Cerebellar cortex (tissue), 1 donor: ENCODE data around the gene ANKRD30B.
"Not testable (repeated sequence)": the region's sequence is repeated elsewhere in the genome, so short reads cannot be mapped to it uniquely, and the experiment has no call there.

Experiments
- DNase-seq: peaks from one replicate; pipeline ENCODE4 v3.0.0-alpha.2; 2015; ENCODE audit warnings: low spot score

ANKRD30B gene

GRCh38 chr18:14851533-14851932 lies 103.6 kb downstream of the ANKRD30B start:
- DNase-seq, result not testable (repeated sequence)

DNA sequence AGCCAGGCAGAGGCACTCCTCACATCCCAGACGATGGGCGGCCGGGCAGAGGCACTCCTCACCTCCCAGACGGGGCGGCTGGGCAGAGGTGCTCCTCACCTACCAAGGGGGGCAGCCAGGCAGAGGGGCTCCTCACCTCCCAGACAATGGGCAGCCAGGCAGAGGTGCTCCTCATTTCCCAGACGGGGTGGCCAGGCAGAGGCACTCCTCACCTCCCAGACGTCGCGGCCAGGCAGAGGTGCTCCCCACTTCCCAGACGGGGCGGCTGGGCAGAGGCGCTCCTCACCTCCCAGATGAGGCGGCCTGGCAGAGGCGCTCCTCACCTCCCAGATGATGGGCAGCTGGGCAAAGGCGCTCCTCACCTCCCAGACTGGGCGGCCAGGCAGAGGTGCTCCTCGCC lies 107.7 kb downstream of the ANKRD30B start:
- not testable (repeated sequence) for DNase-seq

- not testable (repeated sequence) for DNase-seq
Observed at GRCh38 chr18:14856256-14856655, 108.3 kb downstream of the ANKRD30B start.

DNA sequence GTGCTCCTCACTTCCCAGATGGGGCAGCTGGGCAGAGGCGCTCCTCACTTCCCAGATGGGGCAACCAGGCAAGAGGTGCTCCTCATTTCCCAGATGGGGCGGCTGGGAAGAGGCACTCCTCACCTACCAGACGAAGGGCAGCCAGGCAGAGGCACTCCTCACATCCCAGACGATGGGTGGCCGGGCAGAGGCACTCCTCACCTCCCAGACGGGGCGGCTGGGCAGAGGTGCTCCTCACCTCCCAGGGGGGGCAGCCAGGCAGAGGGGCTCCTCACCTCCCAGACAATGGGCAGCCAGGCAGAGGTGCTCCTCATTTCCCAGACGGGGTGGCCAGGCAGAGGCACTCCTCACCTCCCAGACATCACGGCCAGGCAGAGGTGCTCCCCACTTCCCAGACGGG lies 110.5 kb downstream of the ANKRD30B start:
- not testable (repeated sequence) for DNase-seq

GRCh38 chr18:14859995-14860394 lies 112.0 kb downstream of the ANKRD30B start:
- not testable (repeated sequence) for DNase-seq

DNA sequence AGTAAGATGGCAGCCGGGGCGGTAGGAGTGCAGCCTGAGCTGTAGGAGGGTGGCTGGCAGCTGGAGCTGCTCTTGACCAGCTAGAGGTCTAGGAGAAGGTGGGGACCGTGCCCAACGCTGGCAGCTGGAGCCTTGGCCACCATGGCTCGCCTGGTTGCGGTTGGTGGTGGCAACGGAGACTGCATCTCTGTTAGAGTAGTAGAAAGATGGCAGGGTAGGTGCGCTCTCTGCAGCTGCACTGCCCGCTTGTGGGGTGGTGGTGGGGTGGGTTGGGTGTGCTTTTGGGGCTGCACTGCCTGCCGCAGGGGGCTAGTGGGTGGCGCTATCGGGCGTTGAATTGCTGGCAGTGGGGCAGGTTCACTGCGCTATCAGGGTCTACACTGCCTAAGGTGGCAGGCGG lies 118.5 kb downstream of the ANKRD30B start:
- DNase-seq, result not testable (repeated sequence)

DNA sequence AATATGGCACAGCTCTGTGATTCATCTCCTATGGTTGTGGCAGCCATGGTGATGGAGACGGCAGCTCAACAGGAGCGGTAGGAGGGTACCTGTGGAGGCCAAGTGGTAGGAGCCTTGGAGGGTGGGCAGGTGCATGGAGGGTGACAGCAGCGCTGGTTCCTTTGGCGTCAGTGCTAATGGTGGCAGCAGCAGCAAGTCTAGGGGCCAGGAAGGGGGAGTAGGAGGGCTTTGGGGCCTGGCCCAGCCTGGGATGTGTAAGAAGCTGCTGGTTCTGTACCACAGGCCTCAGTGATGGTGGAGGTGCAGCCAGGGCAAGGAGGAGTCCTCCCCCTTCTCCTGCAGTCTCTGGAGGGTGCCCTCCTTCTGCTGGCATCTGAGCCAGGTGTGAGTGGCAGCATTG lies 120.0 kb downstream of the ANKRD30B start:
- DNase-seq, result not testable (repeated sequence)

DNA sequence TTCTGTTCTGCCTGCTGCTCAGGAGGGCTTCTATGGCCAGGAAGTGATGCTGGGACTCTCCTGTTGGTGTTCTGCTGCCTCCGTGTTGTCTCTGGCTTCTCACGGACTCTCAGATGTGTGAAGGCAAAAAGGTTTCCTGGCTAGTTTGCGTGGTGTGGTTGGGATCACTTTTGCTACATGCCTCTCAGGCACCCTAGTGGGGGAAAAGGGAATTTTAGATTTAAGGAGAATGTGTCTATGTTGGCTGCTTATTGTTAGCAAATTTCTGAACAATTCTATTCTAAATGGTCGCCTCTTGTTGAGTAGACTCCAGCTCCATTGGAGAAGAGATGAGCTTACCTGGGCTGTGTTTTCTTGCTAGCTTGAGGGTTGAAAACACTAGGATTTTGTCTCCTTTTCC lies 120.9 kb downstream of the ANKRD30B start:
- not testable (repeated sequence) for DNase-seq

DNA sequence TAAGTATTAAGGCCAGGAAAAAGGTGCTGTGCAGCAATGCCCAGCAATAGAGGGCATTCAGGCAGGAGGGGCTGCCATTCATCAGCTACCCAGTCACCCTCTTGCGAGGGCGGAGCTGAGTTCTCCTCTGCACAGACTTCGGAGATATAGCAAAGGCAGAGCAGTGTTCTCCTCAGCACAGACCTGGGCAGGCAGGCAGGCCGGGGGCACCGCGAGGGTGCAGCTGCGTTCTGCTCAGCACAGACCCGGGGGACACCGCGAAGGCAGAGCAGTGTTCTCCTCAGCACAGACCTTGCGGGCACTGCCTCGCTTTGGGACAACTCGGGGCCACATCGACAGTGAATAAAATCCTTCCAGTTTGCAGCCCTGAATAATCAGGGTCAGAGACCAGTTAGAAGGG lies 130.9 kb downstream of the ANKRD30B start:
- DNase-seq, result not testable (repeated sequence)

GRCh38 chr18:14900435-14900834 lies 152.5 kb downstream of the ANKRD30B start:
- no peak for DNase-seq
